ENCODE measurements around the gene ROBO4.
A peak's percentile ranks its signal among the peaks of the same experiment; 100 is the strongest.

ROBO4 gene

GRCh38 chr11:124934862-124935547, 37.3 kb upstream of the ROBO4 start:
- peak; percentile 16 for TF ChIP-seq CTCF (IDR thresholded peaks at IDR 0.05; ENCODE audit: low read depth, low read length, missing control alignments)
- DNase-seq (ENCODE audit: extremely low read depth, low read depth), result peak; percentile 53
- H3K4me3 ChIP-seq (replicated peaks; ENCODE audit: low read depth, low read length), result no peak overlapping the region

DNA sequence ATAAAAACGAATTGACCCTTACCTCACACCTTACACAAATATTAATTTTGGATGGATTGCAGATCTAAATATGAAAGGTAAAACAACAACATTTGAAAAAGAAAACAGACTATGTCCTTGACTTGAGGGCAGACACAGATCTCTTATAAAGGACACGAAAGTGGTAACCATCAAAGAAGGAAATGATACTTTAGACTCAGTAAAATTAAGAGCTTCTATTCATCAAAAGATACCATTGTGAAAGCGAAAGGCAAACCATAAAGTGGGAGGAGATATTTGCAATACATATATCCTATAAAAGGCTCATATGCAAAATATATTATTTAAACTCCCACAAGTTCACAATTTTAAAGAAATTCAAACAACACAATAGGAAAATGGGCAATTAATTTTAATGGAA, 33.1 kb upstream of the ROBO4 start:
- no peak for TF ChIP-seq CTCF (IDR thresholded peaks at IDR 0.05; ENCODE audit: low read depth, low read length, missing control alignments)
- no peak overlapping the region for H3K4me3 ChIP-seq (replicated peaks; ENCODE audit: low read depth, low read length)
- DNase-seq (ENCODE audit: extremely low read depth, low read depth), result no peak

- DNase-seq (ENCODE audit: extremely low read depth, low read depth), result no peak
- TF ChIP-seq CTCF (IDR thresholded peaks at IDR 0.05; ENCODE audit: low read depth, low read length, missing control alignments), result no peak
- no peak overlapping the region for H3K4me3 ChIP-seq (replicated peaks; ENCODE audit: low read depth, low read length)
Measured at GRCh38 chr11:124928942-124929665, 31.4 kb upstream of the ROBO4 start.

DNA sequence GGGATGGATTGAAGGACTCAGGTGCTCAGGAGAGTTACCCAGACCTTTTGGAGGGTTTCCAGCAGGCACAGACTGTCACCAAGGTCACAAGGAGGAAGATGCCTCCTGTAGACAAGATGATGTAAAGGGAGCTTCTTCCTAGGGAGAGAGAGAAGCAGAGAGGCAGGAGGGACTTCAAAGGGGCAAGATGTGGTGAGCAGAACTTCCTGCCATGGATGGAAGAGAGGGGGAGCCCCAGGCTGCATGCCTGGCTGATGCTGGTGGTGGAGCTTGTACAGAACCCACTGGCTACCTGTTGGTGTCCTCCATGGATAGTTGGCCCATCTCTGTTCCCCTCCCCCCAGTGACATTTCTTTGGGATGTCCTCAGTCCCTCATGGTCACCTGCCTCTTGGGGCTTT, 25.6 kb upstream of the ROBO4 start:
- H3K4me3 ChIP-seq (replicated peaks; ENCODE audit: low read depth, low read length), result no peak overlapping the region
- DNase-seq (ENCODE audit: extremely low read depth, low read depth), result no peak
- no peak for TF ChIP-seq CTCF (IDR thresholded peaks at IDR 0.05; ENCODE audit: low read depth, low read length, missing control alignments)

GRCh38 chr11:124922831-124923230, 25.2 kb upstream of the ROBO4 start:
- no peak for TF ChIP-seq CTCF (IDR thresholded peaks at IDR 0.05; ENCODE audit: low read depth, low read length, missing control alignments)
- H3K4me3 ChIP-seq (replicated peaks; ENCODE audit: low read depth, low read length), result no peak overlapping the region
- no peak for DNase-seq (ENCODE audit: extremely low read depth, low read depth)

GRCh38 chr11:124920870-124921609, 23.4 kb upstream of the ROBO4 start:
- H3K4me3 ChIP-seq (replicated peaks; ENCODE audit: low read depth, low read length), result peak overlapping the region; percentile 30
- TF ChIP-seq CTCF (IDR thresholded peaks at IDR 0.05; ENCODE audit: low read depth, low read length, missing control alignments), result no peak
- DNase-seq (ENCODE audit: extremely low read depth, low read depth), result no peak
